ENCODE measurements around the gene KREMEN2. TPM values are rescaled to one million over a fixed set of nuclear protein-coding genes. Genes with fewer than 3 reads are reported as not detected.

The KREMEN2 gene
- total RNA-seq, 4 donors from 2014 or later = 0.19 to 3.9 (median 2.1) TPM; not detected in 1

GRCh38 chr16:3008690-3009037 is 44.6 kb downstream of the KREMEN2 start:
- intact Hi-C loops (cut with DNase I) = no loop called here
- Histone ChIP-seq H3K36me3 (no peaks in the 10 kb centered on the region), H3K27ac (no peak overlapping the region), H3K9me3 (no peaks in the 10 kb centered on the region), H3K27me3 (peaks cover 8 to 90% (median 18%) of the 10 kb centered on the region in 4 donors), H3K4me1 (peaks cover 0 to 47% (median 13%) of the 10 kb centered on the region in 3 donors), H3K4me3 (no peak overlapping the region)
- DNase-seq = no peak
- TF ChIP-seq CTCF (IDR thresholded peaks at IDR 0.05) = no peak
- WGBS, 2 donors = 80 to 93% methylated on average over 1 to 4 of the region's 4 CpGs

GRCh38 chr16:3009568-3010390 is 45.7 kb downstream of the KREMEN2 start:
- Histone ChIP-seq H3K27ac (no peak overlapping the region), H3K4me3 (no peak overlapping the region), H3K9me3 (no peaks in the 10 kb centered on the region), H3K36me3 (no peaks in the 10 kb centered on the region), H3K4me1 (peaks cover 0 to 42% (median 12%) of the 10 kb centered on the region in 3 donors), H3K27me3 (peaks cover 8 to 100% (median 19%) of the 10 kb centered on the region in 4 donors)
- no peak for TF ChIP-seq POLR2A (IDR thresholded peaks at IDR 0.05)
- 48 to 50% methylated on average over 8 to 14 of the region's 21 CpGs for WGBS, 2 donors
- DNase-seq = no peak
- intact Hi-C loops (cut with DNase I) = no loop called here

- peaks cover 0 to 37% (median 9%) of the 10 kb centered on the region in 3 donors for H3K4me1 ChIP-seq
- H3K9me3 ChIP-seq = no peaks in the 10 kb centered on the region
- H3K27ac ChIP-seq = no peak overlapping the region
- H3K27me3 ChIP-seq = peaks cover 6 to 100% (median 19%) of the 10 kb centered on the region in 4 donors
- H3K4me3 ChIP-seq = no peak overlapping the region
- DNase-seq = no peak
- no peaks in the 10 kb centered on the region for H3K36me3 ChIP-seq
- WGBS, 2 donors = 88 to 92% methylated on average over 4 to 8 of the region's 8 CpGs
- intact Hi-C loops (cut with DNase I) = no loop called here
- TF ChIP-seq CTCF (IDR thresholded peaks at IDR 0.05) (no peak), POLR2A (IDR thresholded peaks at IDR 0.05) (no peak)
These were observed 46.4 kb downstream of the KREMEN2 start for GRCh38 chr16:3010510-3010909.

- WGBS, 2 donors = 3 to 8% methylated on average over 7 to 12 of the region's 19 CpGs
- H3K36me3 ChIP-seq = no peaks in the 10 kb centered on the region
- peaks cover 0 to 37% (median 9%) of the 10 kb centered on the region in 3 donors for H3K4me1 ChIP-seq
- H3K9me3 ChIP-seq = no peaks in the 10 kb centered on the region
- DNase-seq = no peak
- H3K4me3 ChIP-seq = no peak overlapping the region
- peaks cover 0 to 95% (median 19%) of the 10 kb centered on the region in 4 donors for H3K27me3 ChIP-seq
- TF ChIP-seq CTCF (IDR thresholded peaks at IDR 0.05) (no peak), POLR2A (IDR thresholded peaks at IDR 0.05) (no peak)
- H3K27ac ChIP-seq = no peak overlapping the region
- intact Hi-C loops (cut with DNase I) = no loop called here
These were observed 48.2 kb downstream of the KREMEN2 start for GRCh38 chr16:3012246-3012645.

GRCh38 chr16:3012828-3013420 is 48.8 kb downstream of the KREMEN2 start, which contains the start of gene CLDN9:
Gene CLDN9 (plus strand): TSS chr16:3012923. CDS start chr16:3013363, 440 bp downstream.
- intact Hi-C loops (cut with DNase I) = no loop called here
- no peak for TF ChIP-seq CTCF (IDR thresholded peaks at IDR 0.05)
- no peak for TF ChIP-seq POLR2A (IDR thresholded peaks at IDR 0.05)
- H3K27ac ChIP-seq = no peak within 1 kb of the TSS
- H3K27me3 ChIP-seq = peaks cover 0 to 95% (median 22%) of the 10 kb centered on the region in 4 donors
- 0 to 31% methylated on average over 2 to 3 of the region's 27 CpGs for WGBS, 2 donors
- DNase-seq = no peak
- H3K4me3 ChIP-seq = no peak within 1 kb of the TSS
- H3K4me1 ChIP-seq = peaks cover 0 to 38% (median 9%) of the 10 kb centered on the region in 3 donors
- H3K9me3 ChIP-seq = no peaks in the 10 kb centered on the region
- no peaks in the 10 kb centered on the region for H3K36me3 ChIP-seq

Data from esophagus squamous epithelium (tissue), 5 donors.